NCI-H187 (cell line): ENCODE measurements around the gene FAM222A.

ENCODE experiments used
- DNase-seq, 2 experiments: peaks; one replicate each; lab custom pipeline; 2025; lab: John Stamatoyannopoulos, UW

FAM222A gene

GRCh38 chr12:109710747-109711595, 2.7 kb upstream of the FAM222A start:
- DNase-seq = no peak

- no peak for DNase-seq
Measured at GRCh38 chr12:109711596-109712461, 1.8 kb upstream of the FAM222A start.

GRCh38 chr12:109714141-109714912, 702 bp downstream of the FAM222A start:
- DNase-seq = peak; percentile 48 to 52

- no peak for DNase-seq
Measured at GRCh38 chr12:109714913-109715244, 1.3 kb downstream of the FAM222A start.

GRCh38 chr12:109715310-109716091, 1.9 kb downstream of the FAM222A start:
- no peak for DNase-seq

GRCh38 chr12:109716092-109716479, 2.5 kb downstream of the FAM222A start:
- no peak for DNase-seq

GRCh38 chr12:109716512-109717389, 3.1 kb downstream of the FAM222A start:
- DNase-seq = no peak

GRCh38 chr12:109717390-109718357, 4.0 kb downstream of the FAM222A start:
- DNase-seq = no peak

GRCh38 chr12:109718390-109718789, 4.8 kb downstream of the FAM222A start:
- no peak for DNase-seq

- no peak for DNase-seq
Measured at GRCh38 chr12:109719123-109720022, 5.7 kb downstream of the FAM222A start.

GRCh38 chr12:109720152-109720856, 6.7 kb downstream of the FAM222A start:
- no peak for DNase-seq

GRCh38 chr12:109720857-109721189, 7.2 kb downstream of the FAM222A start:
- DNase-seq = no peak

- DNase-seq = no peak
Measured at GRCh38 chr12:109721276-109721675, 7.7 kb downstream of the FAM222A start.

- no peak for DNase-seq
Measured at GRCh38 chr12:109722022-109722720, 8.5 kb downstream of the FAM222A start.

GRCh38 chr12:109722721-109723094, 9.1 kb downstream of the FAM222A start:
- DNase-seq = no peak

- no peak for DNase-seq
Measured at GRCh38 chr12:109723311-109723881, 9.8 kb downstream of the FAM222A start.
